Measurements from ENCODE around the gene PPP2R5C. TPM values are rescaled to one million over a fixed set of nuclear protein-coding genes. Genes with fewer than 3 reads are reported as not detected.

The PPP2R5C gene
- total RNA-seq, 1 experiment from 2014 or later: 93.0 TPM

- H3K56ac ChIP-seq (ENCODE audit: insufficient read length, low read depth, low read length): no peak overlapping the region
Observed at GRCh38 chr14:101903111-101903561, 141.6 kb downstream of the PPP2R5C start.

More at GRCh38 chr14:101903111-101903561, 141.6 kb downstream of the PPP2R5C start:
- Histone ChIP-seq H3K79me2 (ENCODE audit: insufficient read depth, low read length) (no peaks in the 10 kb centered on the region), H3K14ac (ENCODE audit: insufficient read depth, low read length) (no peak overlapping the region; the same call in 1 of the 2 replicates), H4K20me1 (ENCODE audit: control insufficient read depth, insufficient read depth, insufficient read length) (no peaks in the 10 kb centered on the region), H3K27ac (ENCODE audit: insufficient read length, low read depth, low read length) (no peak overlapping the region), H3K18ac (ENCODE audit: insufficient read length, low read depth, low read length) (no peak overlapping the region), H3K9me3 (ENCODE audit: control insufficient read depth, low read depth, low read length) (no peaks in the 10 kb centered on the region), H2BK20ac (ENCODE audit: low read depth, low read length, poor library complexity, severe bottlenecking) (no peak overlapping the region), H2AFZ (ENCODE audit: low read length) (no peak overlapping the region), H3K23me2 (ENCODE audit: insufficient read length, low read depth, low read length, poor library complexity, severe bottlenecking) (no peaks in the 10 kb centered on the region), H2BK15ac (ENCODE audit: low read depth, low read length) (no peak overlapping the region), H2AK5ac (ENCODE audit: insufficient read length, low read length) (no peak overlapping the region), H3K79me1 (ENCODE audit: insufficient read depth, low read depth, low read length, poor library complexity, severe bottlenecking) (no peaks in the 10 kb centered on the region), H3K9ac (ENCODE audit: extremely low read depth, insufficient read length, low read length) (no peak overlapping the region), H2BK5ac (ENCODE audit: insufficient read length, low read length) (no peak overlapping the region), H3K23ac (ENCODE audit: insufficient read length, low read depth, low read length) (no peak overlapping the region), H2BK12ac (ENCODE audit: insufficient read length, low read depth, low read length) (no peak overlapping the region), H4K5ac (ENCODE audit: insufficient read length, low read depth, low read length) (no peak overlapping the region), H4K8ac (replicated peaks; ENCODE audit: insufficient read length, low read depth, low read length) (no peak overlapping the region), H3K4me2 (ENCODE audit: insufficient read depth, insufficient read length, low read length) (no peak overlapping the region), H3K4ac (ENCODE audit: low read depth, low read length) (no peak overlapping the region), H3K4me1 (ENCODE audit: insufficient read depth, low read length) (no peaks in the 10 kb centered on the region), H3K27me3 (ENCODE audit: insufficient read depth, low read length) (no peaks in the 10 kb centered on the region), H2BK120ac (ENCODE audit: low read depth, low read length, poor library complexity, severe bottlenecking) (no peak overlapping the region), H3T11ph (ENCODE audit: low read length) (no peak overlapping the region), H4K91ac (ENCODE audit: insufficient read length, low read depth, low read length) (no peak overlapping the region)
- no peaks in the 10 kb centered on the region for H3K9me3 Mint-ChIP-seq
- H3K27ac Mint-ChIP-seq: no peak overlapping the region
- DNase-seq: no peak
- TF ChIP-seq, protein P1, sequence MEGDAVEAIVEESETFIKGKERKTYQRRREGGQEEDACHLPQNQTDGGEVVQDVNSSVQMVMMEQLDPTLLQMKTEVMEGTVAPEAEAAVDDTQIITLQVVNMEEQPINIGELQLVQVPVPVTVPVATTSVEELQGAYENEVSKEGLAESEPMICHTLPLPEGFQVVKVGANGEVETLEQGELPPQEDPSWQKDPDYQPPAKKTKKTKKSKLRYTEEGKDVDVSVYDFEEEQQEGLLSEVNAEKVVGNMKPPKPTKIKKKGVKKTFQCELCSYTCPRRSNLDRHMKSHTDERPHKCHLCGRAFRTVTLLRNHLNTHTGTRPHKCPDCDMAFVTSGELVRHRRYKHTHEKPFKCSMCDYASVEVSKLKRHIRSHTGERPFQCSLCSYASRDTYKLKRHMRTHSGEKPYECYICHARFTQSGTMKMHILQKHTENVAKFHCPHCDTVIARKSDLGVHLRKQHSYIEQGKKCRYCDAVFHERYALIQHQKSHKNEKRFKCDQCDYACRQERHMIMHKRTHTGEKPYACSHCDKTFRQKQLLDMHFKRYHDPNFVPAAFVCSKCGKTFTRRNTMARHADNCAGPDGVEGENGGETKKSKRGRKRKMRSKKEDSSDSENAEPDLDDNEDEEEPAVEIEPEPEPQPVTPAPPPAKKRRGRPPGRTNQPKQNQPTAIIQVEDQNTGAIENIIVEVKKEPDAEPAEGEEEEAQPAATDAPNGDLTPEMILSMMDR (conservative IDR thresholded peaks at IDR 0.05): no peak
- peaks cover 12 to 63% (median 62%) of the 10 kb centered on the region in 3 experiments; a peak in 6 of 7 replicates for H3K36me3 Mint-ChIP-seq (ENCODE audit: insufficient read depth in 1 of 3, low read depth in 3 of 3)
- no CpG with 5 or more reads among the region's 13 CpGs for WGBS (ENCODE audit: extremely low coverage, insufficient read length, low lambda C conversion rate)
- H3K4me1 Mint-ChIP-seq: no peaks in the 10 kb centered on the region
- H3K4me3 Mint-ChIP-seq: no peak overlapping the region
- no peaks in the 10 kb centered on the region for H3K27me3 Mint-ChIP-seq (ENCODE audit: low read depth)
